Ovary (tissue), 3 donors: ENCODE measurements around the gene S100B.

Source experiments
- EP300 ChIP-seq: sonication (generic); formaldehyde crosslinking; IDR thresholded peaks from one replicate; pipeline ENCODE4 v1.6.1; 2017; ENCODE audit warnings: antibody characterized with exemption
- POLR2A ChIP-seq: fragments of 450-650 bp; IDR thresholded peaks from one replicate; pipeline ENCODE4 v1.6.1; 2017; ENCODE audit warnings: antibody characterized with exemption, mild to moderate bottlenecking, moderate library complexity
- TF ChIP-seq, protein P1 (sequence below), 3 donors: fragments of 450-650 bp in 2 of 3; fragments of 200-600 bp in 1 of 3; IDR thresholded peaks; one replicate each; pipeline versions ENCODE4 v1.5.1 to v1.8.0; 2016 to 2022; ENCODE audit warnings: antibody characterized with exemption in 3 of 3, mild to moderate bottlenecking in 1 of 3
- donor health status: DM: no; HTN: no; CAD: no.

DNA sequence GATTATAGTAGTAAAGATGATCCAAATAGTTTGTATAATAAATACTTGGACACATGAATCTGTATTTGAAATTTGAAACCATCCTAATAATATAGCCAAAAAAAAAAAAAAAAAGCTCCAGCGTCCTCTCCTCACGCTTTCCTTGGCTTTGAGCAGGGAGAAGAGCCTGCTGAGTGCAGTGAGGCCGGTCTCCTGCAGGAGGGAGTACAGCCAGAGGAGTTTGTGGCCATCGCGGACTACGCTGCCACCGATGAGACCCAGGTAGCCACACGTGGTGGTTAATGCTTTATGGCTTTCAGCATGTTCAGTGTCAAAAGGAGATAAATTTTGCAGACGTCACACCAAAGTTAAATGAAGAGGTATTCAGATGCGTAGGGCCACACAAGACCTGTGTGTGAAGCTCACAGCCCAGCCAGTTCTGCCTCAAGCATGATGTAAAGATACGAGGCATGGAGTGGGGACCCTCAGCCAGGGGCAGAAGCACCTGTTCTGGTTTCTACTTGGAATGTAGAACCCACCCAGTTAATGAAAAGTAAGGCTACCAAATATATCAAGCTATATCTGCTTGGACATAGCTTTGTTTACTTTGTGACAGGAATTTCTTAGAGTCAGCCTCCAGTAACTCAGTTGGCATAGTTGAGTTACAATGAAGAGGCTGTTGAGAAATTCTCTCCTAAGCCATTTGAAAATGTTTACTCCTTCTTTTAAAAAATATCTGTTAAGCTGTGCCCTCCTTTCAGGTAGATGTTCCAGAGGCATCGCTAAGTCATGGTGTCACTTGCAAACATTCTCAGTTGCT, 38.7 kb upstream of the S100B start:
- no peak for TF ChIP-seq POLR2A
- TF ChIP-seq, protein P1, sequence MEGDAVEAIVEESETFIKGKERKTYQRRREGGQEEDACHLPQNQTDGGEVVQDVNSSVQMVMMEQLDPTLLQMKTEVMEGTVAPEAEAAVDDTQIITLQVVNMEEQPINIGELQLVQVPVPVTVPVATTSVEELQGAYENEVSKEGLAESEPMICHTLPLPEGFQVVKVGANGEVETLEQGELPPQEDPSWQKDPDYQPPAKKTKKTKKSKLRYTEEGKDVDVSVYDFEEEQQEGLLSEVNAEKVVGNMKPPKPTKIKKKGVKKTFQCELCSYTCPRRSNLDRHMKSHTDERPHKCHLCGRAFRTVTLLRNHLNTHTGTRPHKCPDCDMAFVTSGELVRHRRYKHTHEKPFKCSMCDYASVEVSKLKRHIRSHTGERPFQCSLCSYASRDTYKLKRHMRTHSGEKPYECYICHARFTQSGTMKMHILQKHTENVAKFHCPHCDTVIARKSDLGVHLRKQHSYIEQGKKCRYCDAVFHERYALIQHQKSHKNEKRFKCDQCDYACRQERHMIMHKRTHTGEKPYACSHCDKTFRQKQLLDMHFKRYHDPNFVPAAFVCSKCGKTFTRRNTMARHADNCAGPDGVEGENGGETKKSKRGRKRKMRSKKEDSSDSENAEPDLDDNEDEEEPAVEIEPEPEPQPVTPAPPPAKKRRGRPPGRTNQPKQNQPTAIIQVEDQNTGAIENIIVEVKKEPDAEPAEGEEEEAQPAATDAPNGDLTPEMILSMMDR (IDR thresholded peaks at IDR 0.05): no peak
- no peak for TF ChIP-seq EP300
